Endodermal cell (in vitro differentiated cells): ENCODE data around the gene TMEM150C. TPM values are rescaled to one million over a fixed set of nuclear protein-coding genes. Genes with fewer than 3 reads are reported as not detected.

ENCODE experiments used
- DNase-seq: peaks from one replicate; pipeline ENCODE4 v3.0.0-alpha.2; 2017
- H3K27ac ChIP-seq: 2 replicates; pipeline ENCODE4 v1.5.1; 2013; ENCODE audit warnings: mild to moderate bottlenecking, low read depth, low read length, moderate library complexity
- H3K27me3 ChIP-seq: 2 replicates; pipeline ENCODE4 v1.6.1; 2013; ENCODE audit warnings: mild to moderate bottlenecking, low read length, moderate library complexity; ENCODE audit not compliant: insufficient read depth, control insufficient read depth, poor library complexity, severe bottlenecking
- H3K36me3 ChIP-seq: 2 replicates; pipeline ENCODE4 v1.7.0; 2013; ENCODE audit warnings: mild to moderate bottlenecking, low read length, moderate library complexity; ENCODE audit not compliant: control insufficient read depth, insufficient read depth
- H3K4me1 ChIP-seq: one replicate; pipeline ENCODE4 v1.7.0; 2013; ENCODE audit warnings: low read length; ENCODE audit not compliant: control insufficient read depth, insufficient read depth
- H3K4me3 ChIP-seq: 2 replicates; pipeline ENCODE4 v1.5.1; 2013; ENCODE audit warnings: mild to moderate bottlenecking, low read length, moderate library complexity
- H3K9ac ChIP-seq: 2 replicates; pipeline ENCODE4 v1.6.1; 2013; ENCODE audit warnings: mild to moderate bottlenecking, low read length, moderate library complexity; ENCODE audit not compliant: poor library complexity, severe bottlenecking; ENCODE audit errors: extremely low read depth
- H3K9me3 ChIP-seq: 2 replicates; pipeline ENCODE4 v1.6.1; 2013; ENCODE audit warnings: mild to moderate bottlenecking, low read length, moderate library complexity; ENCODE audit not compliant: control insufficient read depth
- H3K27ac Mint-ChIP-seq: 2 replicates; pipeline ENCODE4 v1.8.0; 2020; ENCODE audit warnings: mixed read lengths
- H3K27me3 Mint-ChIP-seq: 2 replicates; pipeline ENCODE4 v1.8.0; 2021; ENCODE audit warnings: mild to moderate bottlenecking, mixed read lengths; ENCODE audit not compliant: insufficient read depth
- H3K36me3 Mint-ChIP-seq: 2 replicates; pipeline ENCODE4 v1.8.0; 2020; ENCODE audit warnings: low read depth, mixed read lengths
- H3K4me1 Mint-ChIP-seq: 2 replicates; pipeline ENCODE4 v1.8.0; 2020; ENCODE audit warnings: mixed read lengths
- H3K4me3 Mint-ChIP-seq: 2 replicates; pipeline ENCODE4 v1.8.0; 2020; ENCODE audit warnings: mild to moderate bottlenecking, moderate library complexity, mixed read lengths
- H3K9me3 Mint-ChIP-seq: 2 replicates; pipeline ENCODE4 v1.8.0; 2020; ENCODE audit warnings: mild to moderate bottlenecking, mixed read lengths
- WGBS, 2 experiments: methylation state at CpG; one replicate each; pipeline versions ENCODE4 v1.1.5 to v1.1.7; 2013; ENCODE audit warnings: missing lambda C conversion rate in 2 of 2, mixed read lengths in 1 of 2; ENCODE audit not compliant: insufficient coverage in 1 of 2, insufficient read length in 1 of 2; 5-methylcytosine and 5-hydroxymethylcytosine counted together
- total RNA-seq, 2 donors: library from RNA; stranded (reverse); fragmentation: NEBNext Ultra II Directional in 1 of 2; extraction: Animal tissue kit (Norgen Biotek cat#: 25700) in 1 of 2; gene quantifications; 2 replicates in 1 of 2; 3 replicates in 1 of 2; pipeline ENCODE4 v1.2.1, GENCODE V29; 2021
- TF ChIP-seq, protein P1 (sequence below): fragments of 200-600 bp; sonication (generic); conservative IDR thresholded peaks from 2 replicates; pipeline ENCODE4 v1.5.0; 2021; ENCODE audit warnings: antibody characterized with exemption, mild to moderate bottlenecking

The TMEM150C gene
- total RNA-seq, 2 donors from 2014 or later: 29.3 to 32.8 TPM

GRCh38 chr4:82510216-82510615 lies 51.6 kb downstream of the TMEM150C start:
- TF ChIP-seq, protein P1, sequence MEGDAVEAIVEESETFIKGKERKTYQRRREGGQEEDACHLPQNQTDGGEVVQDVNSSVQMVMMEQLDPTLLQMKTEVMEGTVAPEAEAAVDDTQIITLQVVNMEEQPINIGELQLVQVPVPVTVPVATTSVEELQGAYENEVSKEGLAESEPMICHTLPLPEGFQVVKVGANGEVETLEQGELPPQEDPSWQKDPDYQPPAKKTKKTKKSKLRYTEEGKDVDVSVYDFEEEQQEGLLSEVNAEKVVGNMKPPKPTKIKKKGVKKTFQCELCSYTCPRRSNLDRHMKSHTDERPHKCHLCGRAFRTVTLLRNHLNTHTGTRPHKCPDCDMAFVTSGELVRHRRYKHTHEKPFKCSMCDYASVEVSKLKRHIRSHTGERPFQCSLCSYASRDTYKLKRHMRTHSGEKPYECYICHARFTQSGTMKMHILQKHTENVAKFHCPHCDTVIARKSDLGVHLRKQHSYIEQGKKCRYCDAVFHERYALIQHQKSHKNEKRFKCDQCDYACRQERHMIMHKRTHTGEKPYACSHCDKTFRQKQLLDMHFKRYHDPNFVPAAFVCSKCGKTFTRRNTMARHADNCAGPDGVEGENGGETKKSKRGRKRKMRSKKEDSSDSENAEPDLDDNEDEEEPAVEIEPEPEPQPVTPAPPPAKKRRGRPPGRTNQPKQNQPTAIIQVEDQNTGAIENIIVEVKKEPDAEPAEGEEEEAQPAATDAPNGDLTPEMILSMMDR: no peak
- no peaks in the 10 kb centered on the region for H3K9me3 Mint-ChIP-seq
- H3K27me3 Mint-ChIP-seq: no peaks in the 10 kb centered on the region
- Histone ChIP-seq H3K9me3 (no peaks in the 10 kb centered on the region), H3K4me3 (no peak overlapping the region), H3K27me3 (no peaks in the 10 kb centered on the region), H3K9ac (no peak overlapping the region), H3K36me3 (peaks cover 42% of the 10 kb centered on the region), H3K27ac (no peak overlapping the region), H3K4me1 (no peaks in the 10 kb centered on the region)
- no peak overlapping the region for H3K27ac Mint-ChIP-seq
- WGBS, 2 experiments: 96% methylated on average over 3 of the region's 3 CpGs; no CpG with 5 or more reads in 1 of the 2 experiments
- no peak for DNase-seq
- peaks cover 5% of the 10 kb centered on the region for H3K4me1 Mint-ChIP-seq
- peaks cover 23% of the 10 kb centered on the region for H3K36me3 Mint-ChIP-seq
- H3K4me3 Mint-ChIP-seq: no peak overlapping the region

DNA sequence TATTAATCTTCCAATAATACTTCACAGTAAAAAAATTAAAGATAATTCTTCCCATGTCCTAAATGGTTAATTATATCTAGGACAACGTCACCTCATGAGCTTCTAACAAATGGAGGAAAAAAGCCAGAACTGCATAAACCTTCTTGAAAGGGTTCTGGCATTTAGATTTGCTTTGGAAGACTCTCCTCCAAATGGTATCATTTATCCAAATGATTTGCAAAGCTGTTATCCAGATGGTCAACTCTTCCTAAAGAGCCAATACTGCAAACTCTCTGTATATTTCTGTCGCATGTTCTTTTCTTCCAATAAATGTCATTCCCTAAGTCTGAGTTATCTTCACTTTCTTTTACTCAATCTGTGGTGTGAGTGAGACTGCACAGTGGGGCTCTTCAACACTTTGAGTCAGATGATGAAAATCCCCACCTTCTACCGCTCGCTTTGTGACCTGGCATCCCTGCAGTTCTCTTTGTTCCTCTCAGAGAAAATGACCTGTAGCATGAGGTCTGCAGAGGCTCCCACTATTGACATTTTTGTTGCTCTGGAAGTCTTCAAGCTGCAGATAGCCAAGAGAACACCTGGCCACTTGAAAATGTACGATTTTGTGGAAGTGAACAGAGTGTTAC lies 52.9 kb downstream of the TMEM150C start:
- H3K27me3 ChIP-seq: no peaks in the 10 kb centered on the region
- TF ChIP-seq, protein P1: no peak
- no peaks in the 10 kb centered on the region for H3K9me3 ChIP-seq
- no peaks in the 10 kb centered on the region for H3K27me3 Mint-ChIP-seq
- no peak for DNase-seq
- H3K9me3 Mint-ChIP-seq: no peaks in the 10 kb centered on the region
- H3K4me1 Mint-ChIP-seq: peaks cover 5% of the 10 kb centered on the region
- H3K36me3 ChIP-seq: peaks cover 44% of the 10 kb centered on the region
- H3K9ac ChIP-seq: no peak overlapping the region
- no peaks in the 10 kb centered on the region for H3K4me1 ChIP-seq
- no peak overlapping the region for H3K4me3 Mint-ChIP-seq
- H3K4me3 ChIP-seq: no peak overlapping the region
- H3K27ac ChIP-seq: no peak overlapping the region
- 63 to 90% methylated on average over 4 of the region's 5 CpGs for WGBS, 2 experiments
- peaks cover 19% of the 10 kb centered on the region for H3K36me3 Mint-ChIP-seq
- no peak overlapping the region for H3K27ac Mint-ChIP-seq

- H3K4me1 ChIP-seq: no peaks in the 10 kb centered on the region
- no peak overlapping the region for H3K27ac Mint-ChIP-seq
- H3K36me3 Mint-ChIP-seq: peaks cover 20% of the 10 kb centered on the region
- no peaks in the 10 kb centered on the region for H3K27me3 ChIP-seq
- TF ChIP-seq, protein P1: no peak
- H3K36me3 ChIP-seq: peaks cover 50% of the 10 kb centered on the region
- no peak for DNase-seq
- H3K4me3 Mint-ChIP-seq: no peak overlapping the region
- no peaks in the 10 kb centered on the region for H3K9me3 Mint-ChIP-seq
- H3K27ac ChIP-seq: no peak overlapping the region
- no peak overlapping the region for H3K9ac ChIP-seq
- H3K9me3 ChIP-seq: no peaks in the 10 kb centered on the region
- peaks cover 5% of the 10 kb centered on the region for H3K4me1 Mint-ChIP-seq
- no peak overlapping the region for H3K4me3 ChIP-seq
- H3K27me3 Mint-ChIP-seq: no peaks in the 10 kb centered on the region
Measured at GRCh38 chr4:82508011-82508410, 53.8 kb downstream of the TMEM150C start.
